ENCODE data around the gene ABCA7. TPM values are rescaled to one million over a fixed set of nuclear protein-coding genes. Genes with fewer than 3 reads are reported as not detected.
"Not testable (repeated sequence)": the region's sequence is repeated elsewhere in the genome, so short reads cannot be mapped to it uniquely, and the experiment has no call there.

ABCA7 gene
- total RNA-seq, 2 experiments from 2014 or later = 92.7 to 95.1 TPM

DNA sequence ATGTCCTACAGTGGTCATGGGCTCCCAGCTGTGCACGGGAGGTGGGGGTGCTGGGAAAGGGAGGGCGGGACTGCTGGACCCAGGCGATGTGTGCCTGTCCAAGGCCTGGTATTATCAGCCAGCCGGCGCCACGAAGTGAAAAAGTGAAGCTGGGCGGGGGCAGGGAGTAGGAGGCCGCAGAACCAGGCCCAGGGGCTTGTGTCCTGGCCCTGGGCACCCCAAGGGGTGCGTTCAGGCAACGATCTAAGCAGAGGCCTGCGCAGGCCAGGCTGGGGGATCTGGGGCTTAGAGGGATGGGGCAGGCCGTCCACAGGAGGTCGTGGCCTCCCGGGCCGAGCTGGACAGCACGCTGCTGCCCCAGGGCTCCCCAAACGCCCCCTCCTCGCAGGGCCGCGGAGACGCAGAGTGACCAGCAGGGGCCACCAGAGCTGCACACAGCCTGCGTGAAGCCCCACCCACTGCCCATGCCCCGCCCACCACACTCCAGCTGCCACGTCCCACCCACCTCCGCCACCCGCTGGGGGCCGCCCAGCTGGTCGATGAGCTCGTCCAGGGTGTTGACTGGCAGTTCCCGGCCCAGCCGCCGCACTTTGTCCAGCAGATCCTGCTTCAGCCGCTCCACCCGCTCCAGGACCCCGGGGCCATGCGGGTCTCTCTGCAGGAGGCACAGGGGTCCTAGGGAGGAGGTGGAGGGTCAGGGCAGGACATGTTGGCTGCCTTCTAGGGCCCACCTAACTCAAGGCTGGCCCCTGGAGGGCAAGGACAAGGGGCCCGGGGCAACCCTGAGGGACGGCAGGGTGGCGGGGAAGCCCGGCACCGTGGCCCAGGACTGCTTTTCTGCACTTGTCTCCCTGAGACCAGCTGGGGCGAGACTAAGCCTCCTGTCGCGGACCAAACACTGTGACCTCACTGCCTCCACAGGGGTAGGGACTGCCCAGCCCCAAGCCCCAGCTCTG is 73.4 kb downstream of the ABCA7 start:
- ChIA-PET POLR2A (interaction anchor here (0.8 to 2.5 kb wide), 6 partner anchors 11 to 91 kb away, joined by 3 to 15 read pairs (median 4); partner anchors contain the start of genes ARHGAP45 and RNU6-2), CTCF (interaction anchor here (0.6 to 2.4 kb wide), 14 partner anchors 10 to 131 kb away, joined by 3 to 16 read pairs (median 4); no protein-coding TSS in a partner anchor)
- DNase-seq = peak; percentile 81
- H3K27ac Mint-ChIP-seq = no peak overlapping the region
- H3K9me3 Mint-ChIP-seq = no peaks in the 10 kb centered on the region
- no peaks in the 10 kb centered on the region for H3K27me3 Mint-ChIP-seq
- no peak overlapping the region for H3K4me3 Mint-ChIP-seq
- peaks cover 9% of the 10 kb centered on the region for H3K36me3 Mint-ChIP-seq (ENCODE audit: low read depth)
- peaks cover 4% of the 10 kb centered on the region for H3K4me1 Mint-ChIP-seq

DNA sequence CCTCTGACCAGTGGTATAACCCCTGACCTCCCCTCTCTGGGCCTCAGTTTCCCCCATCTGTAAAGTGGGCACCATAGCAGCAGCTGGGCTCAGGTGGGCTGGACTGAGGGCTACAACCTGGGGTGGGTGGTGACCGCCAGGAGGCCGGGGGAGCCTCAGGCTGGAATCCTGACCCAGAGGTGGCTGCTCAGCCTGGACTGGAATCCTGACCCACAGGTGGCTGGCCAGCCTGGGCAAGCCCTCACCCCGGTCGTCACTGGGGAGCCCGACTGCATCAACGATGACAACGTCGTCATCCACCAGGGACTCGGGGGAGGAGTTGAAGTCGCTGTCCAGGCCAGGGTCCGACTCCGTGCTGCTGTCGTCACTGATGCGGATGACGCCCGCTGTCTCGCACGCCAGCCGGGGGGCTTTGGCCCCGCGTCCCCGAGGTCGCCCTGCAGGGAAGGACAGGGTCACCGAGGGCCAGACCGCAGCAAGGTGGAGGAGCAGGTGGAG is 74.1 kb downstream of the ABCA7 start:
- ChIA-PET CTCF (interaction anchor here (0.6 to 2.4 kb wide), 12 partner anchors 10 to 130 kb away, joined by 3 to 16 read pairs (median 4); no protein-coding TSS in a partner anchor), POLR2A (interaction anchor here (1.1 to 2.5 kb wide), 3 partner anchors 10 to 47 kb away, joined by 5 to 15 read pairs (median 7); partner anchors contain the start of gene ARHGAP45)
- no peaks in the 10 kb centered on the region for H3K9me3 Mint-ChIP-seq
- no peak for DNase-seq
- H3K27me3 Mint-ChIP-seq = no peaks in the 10 kb centered on the region
- H3K4me3 Mint-ChIP-seq = no peak overlapping the region
- H3K27ac Mint-ChIP-seq = no peak overlapping the region
- H3K4me1 Mint-ChIP-seq = peaks cover 4% of the 10 kb centered on the region
- peaks cover 14% of the 10 kb centered on the region for H3K36me3 Mint-ChIP-seq (ENCODE audit: low read depth)

DNA sequence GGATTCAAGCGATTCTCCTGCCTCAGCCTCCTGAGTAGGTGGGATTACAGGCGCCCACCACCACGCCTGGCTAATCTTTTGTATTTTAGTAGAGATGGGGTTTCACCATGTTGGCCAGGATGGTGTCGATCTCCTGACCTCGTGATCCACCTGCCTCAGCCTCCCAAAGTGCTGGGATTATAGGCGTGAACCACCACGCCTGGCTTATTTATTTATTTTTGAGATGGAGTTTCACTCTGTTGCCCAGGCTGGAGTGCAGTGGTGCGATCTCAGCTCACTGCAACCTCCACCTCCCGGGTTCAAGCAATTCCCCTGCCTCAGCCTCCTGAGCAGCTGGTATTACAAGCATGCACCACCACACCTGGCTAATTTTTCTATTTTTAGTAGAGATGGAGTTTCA is 74.8 kb downstream of the ABCA7 start:
- H3K27me3 Mint-ChIP-seq, DNase-seq, H3K4me3 Mint-ChIP-seq, CTCF ChIA-PET, H3K4me1 Mint-ChIP-seq, H3K9me3 Mint-ChIP-seq, H3K27ac Mint-ChIP-seq: not testable (repeated sequence)
- peaks cover 14% of the 10 kb centered on the region for H3K36me3 Mint-ChIP-seq (ENCODE audit: low read depth)
- POLR2A ChIA-PET = interaction anchor here (1.0 to 2.5 kb wide), 4 partner anchors 8 to 316 kb away, joined by 3 to 15 read pairs (median 4); partner anchors contain the start of gene GPX4

Other genes with a start within 250 kb of the ABCA7 start
- 100 to 1,000 TPM; 385 to 406 TPM for gene PTBP1, start 242.7 kb upstream of the ABCA7 start, total RNA-seq
- gene PLPPR3, start 218.2 kb upstream of the ABCA7 start, total RNA-seq = not detected
- not detected for gene AZU1, start 212.3 kb upstream of the ABCA7 start, total RNA-seq
- gene PRTN3, start 199.1 kb upstream of the ABCA7 start, total RNA-seq = not detected
- not detected for gene ELANE, start 187.8 kb upstream of the ABCA7 start, total RNA-seq
- gene CFD, start 180.4 kb upstream of the ABCA7 start, total RNA-seq = 1 to 10 TPM in 1 of 2 experiments, under 1 TPM in 1; 0.78 to 1.6 TPM
- gene MED16, start 146.9 kb upstream of the ABCA7 start, total RNA-seq = 10 to 100 TPM; 62.2 to 64.0 TPM
- not detected for gene RNU6-9, start 146.6 kb upstream of the ABCA7 start, total RNA-seq
- 100 to 1,000 TPM; 111 to 116 TPM for gene R3HDM4, start 126.9 kb upstream of the ABCA7 start, total RNA-seq
- gene KISS1R, start 122.8 kb upstream of the ABCA7 start, total RNA-seq = 1 to 10 TPM; 1.8 to 2.3 TPM
- gene ARID3A, start 114.1 kb upstream of the ABCA7 start, total RNA-seq = 10 to 100 TPM; 32.4 to 34.0 TPM
- gene WDR18, start 55.8 kb upstream of the ABCA7 start, total RNA-seq = 10 to 100 TPM; 42.0 to 44.3 TPM
- under 1 TPM in 1 of 2 experiments, not detected in 1; 0.08 TPM for gene GRIN3B, start 39.7 kb upstream of the ABCA7 start, total RNA-seq
- 100 to 1,000 TPM; 181 TPM for gene TMEM259, start 19.0 kb upstream of the ABCA7 start, total RNA-seq
- not detected for gene RNU6-2, start 18.6 kb upstream of the ABCA7 start, total RNA-seq
- gene CNN2, start 13.5 kb upstream of the ABCA7 start, total RNA-seq = 100 to 1,000 TPM; 513 to 519 TPM
- gene ARHGAP45, start 27.1 kb downstream of the ABCA7 start, total RNA-seq = 100 to 1,000 TPM; 419 to 437 TPM
- 100 to 1,000 TPM; 116 to 120 TPM for gene POLR2E, start 55.3 kb downstream of the ABCA7 start, total RNA-seq
- 100 to 1,000 TPM; 141 to 148 TPM for gene GPX4, start 63.9 kb downstream of the ABCA7 start, total RNA-seq
- 10 to 100 TPM; 94.4 to 98.2 TPM for gene SBNO2, start 134.2 kb downstream of the ABCA7 start, total RNA-seq
- gene STK11, start 165.7 kb downstream of the ABCA7 start, total RNA-seq = 10 to 100 TPM; 84.2 to 85.1 TPM
- under 1 TPM; 0.35 to 0.55 TPM for gene CBARP, start 197.9 kb downstream of the ABCA7 start, total RNA-seq
- gene ATP5F1D, start 201.6 kb downstream of the ABCA7 start, total RNA-seq = 100 to 1,000 TPM; 171 to 173 TPM
- 10 to 100 TPM; 86.2 to 88.6 TPM for gene MIDN, start 208.5 kb downstream of the ABCA7 start, total RNA-seq
- 100 to 1,000 TPM; 203 to 204 TPM for gene CIRBP, start 229.2 kb downstream of the ABCA7 start, total RNA-seq
- 10 to 100 TPM; 45.9 to 50.1 TPM for gene FAM174C, start 235.4 kb downstream of the ABCA7 start, total RNA-seq
- gene EFNA2, start 245.8 kb downstream of the ABCA7 start, total RNA-seq = not detected